B cell (primary cell): Measurements from ENCODE around the gene NAALADL1. TPM values are rescaled to one million over a fixed set of nuclear protein-coding genes. Genes with fewer than 3 reads are reported as not detected.

ENCODE experiments used
- ATAC-seq: fragments of 200-7000 bp; cut with Tn5 transposase; one replicate; pipeline ENCODE4 v1.10.0; 2021; ENCODE audit warnings: low read depth, mild to moderate bottlenecking, moderate number of reproducible peaks, moderate library complexity
- CTCF ChIA-PET: fragments of 350-600 bp; sonication (Branson Sonifier 250); formaldehyde crosslinking; loops from one replicate; lab custom pipeline; 2021; ENCODE audit warnings: antibody characterized with exemption, inconsistent platforms; lab: Charles Lee
- POLR2A ChIA-PET: fragments of 350-600 bp; sonication (Branson Sonifier 250); formaldehyde crosslinking; loops from one replicate; lab custom pipeline; 2021; ENCODE audit warnings: antibody characterized with exemption; lab: Charles Lee
- DNase-seq: peaks from one replicate; pipeline ENCODE4 v3.0.0; 2013
- H2AFZ ChIP-seq: 2 replicates; pipeline ENCODE4 v1.6.1; 2012; ENCODE audit warnings: mild to moderate bottlenecking, low read depth, low read length; ENCODE audit not compliant: insufficient read depth, poor library complexity, severe bottlenecking
- H3K27ac ChIP-seq, 2 donors: 1 replicate in 1 of 2; 2 replicates in 1 of 2; pipeline ENCODE4 v1.5.1; 2012 to 2013; ENCODE audit warnings: low read length in 2 of 2, mild to moderate bottlenecking in 2 of 2, moderate library complexity in 1 of 2
- H3K27me3 ChIP-seq, 4 experiments: fragments of 200-600 bp in 1 of 4; sonication (generic) in 1 of 4; replicated peaks in 1 of 4; 1 replicate in 2 of 4; 2 replicates in 2 of 4; pipeline versions ENCODE4 v1.6.1 to v1.7.0; 2013 to 2016; ENCODE audit warnings: low read length in 3 of 4, mild to moderate bottlenecking in 2 of 4, mixed read lengths in 1 of 4, moderate library complexity in 1 of 4; ENCODE audit not compliant: insufficient read depth in 4 of 4, control insufficient read depth in 3 of 4; ENCODE audit errors: control extremely low read depth in 1 of 4
- H3K36me3 ChIP-seq, 2 experiments: replicated peaks in 1 of 2; 1 replicate in 1 of 2; 2 replicates in 1 of 2; pipeline versions ENCODE4 v1.6.1 to v1.7.1; 2013; ENCODE audit warnings: low read length in 1 of 2; ENCODE audit not compliant: insufficient read depth in 2 of 2, control insufficient read depth in 1 of 2; ENCODE audit errors: control extremely low read depth in 1 of 2, extremely low read depth in 1 of 2
- H3K4me1 ChIP-seq, 2 donors: fragments of 200-600 bp in 1 of 2; sonication (generic) in 1 of 2; 1 replicate in 1 of 2; 2 replicates in 1 of 2; pipeline versions ENCODE4 v1.5.1 to v1.6.1; 2013 to 2017; ENCODE audit warnings: low read length in 2 of 2; ENCODE audit not compliant: control insufficient read depth in 2 of 2, insufficient read depth in 2 of 2
- H3K4me2 ChIP-seq: replicated peaks from 2 replicates; pipeline ENCODE3; 2012; ENCODE audit warnings: mild to moderate bottlenecking, low read depth, low read length; ENCODE audit not compliant: poor library complexity, severe bottlenecking
- H3K4me3 ChIP-seq, 5 experiments: fragments of 200-600 bp in 1 of 5; sonication (generic) in 1 of 5; 1 replicate in 3 of 5; 2 replicates in 2 of 5; pipeline versions ENCODE4 v1.5.1 to v1.7.0; 2011 to 2016; ENCODE audit warnings: low read length in 4 of 5, mild to moderate bottlenecking in 4 of 5, low read depth in 2 of 5, control low read depth in 1 of 5, moderate library complexity in 1 of 5; ENCODE audit not compliant: insufficient read depth in 1 of 5; ENCODE audit errors: control extremely low read depth in 1 of 5, extremely low read depth in 1 of 5
- H3K79me2 ChIP-seq: fragments of 200-600 bp; sonication (generic); one replicate; pipeline ENCODE4 v1.6.0; 2016; ENCODE audit warnings: low read length; ENCODE audit not compliant: control insufficient read depth, insufficient read depth
- H3K9ac ChIP-seq: fragments of 200-600 bp; sonication (generic); 2 replicates; pipeline ENCODE4 v1.6.1; 2017; ENCODE audit warnings: mild to moderate bottlenecking, low read length, moderate library complexity
- H3K9me3 ChIP-seq, 3 donors: one replicate each; pipeline versions ENCODE4 v1.6.1 to v1.7.1; 2013; ENCODE audit warnings: low read length in 2 of 3; ENCODE audit not compliant: control insufficient read depth in 2 of 3, insufficient read depth in 1 of 3; ENCODE audit errors: control extremely low read depth in 1 of 3
- H4K20me1 ChIP-seq: 2 replicates; pipeline ENCODE4 v1.6.0; 2012; ENCODE audit warnings: mild to moderate bottlenecking, low read length; ENCODE audit not compliant: insufficient read depth, control insufficient read depth, poor library complexity, severe bottlenecking
- H3K27ac Mint-ChIP-seq: one replicate; pipeline ENCODE4 v1.8.0; 2021; ENCODE audit warnings: mixed read lengths
- H3K27me3 Mint-ChIP-seq: one replicate; pipeline ENCODE4 v1.8.0; 2021; ENCODE audit warnings: mixed read lengths
- H3K4me1 Mint-ChIP-seq: one replicate; pipeline ENCODE4 v1.8.0; 2021; ENCODE audit warnings: mixed read lengths
- H3K4me3 Mint-ChIP-seq: one replicate; pipeline ENCODE4 v1.8.0; 2021; ENCODE audit warnings: mixed read lengths
- H3K9me3 Mint-ChIP-seq: one replicate; pipeline ENCODE4 v1.8.0; 2022; ENCODE audit warnings: mixed read lengths; ENCODE audit not compliant: insufficient read depth
- CTCF ChIP-seq: fragments of 200-600 bp; IDR thresholded peaks from one replicate; pipeline ENCODE4 v1.8.0; 2022; ENCODE audit warnings: antibody characterized with exemption, mild to moderate bottlenecking
- EZH2 ChIP-seq: IDR thresholded peaks from 2 replicates; pipeline ENCODE4 v1.6.1; 2012; ENCODE audit warnings: borderline replicate concordance, low read depth, mild to moderate bottlenecking, moderate library complexity, low read length; ENCODE audit not compliant: insufficient read depth, poor library complexity, severe bottlenecking
- WGBS: methylation state at CpG from one replicate; pipeline ENCODE4 v1.1.5; 2013; ENCODE audit warnings: missing lambda C conversion rate; ENCODE audit not compliant: insufficient coverage; 5-methylcytosine and 5-hydroxymethylcytosine counted together
- intact Hi-C: fragments of 100-400 bp; cut with micrococcal nuclease; formaldehyde crosslinking; loops from one replicate; pipeline ENCODE4 v1.10.0; 2022
- polyA plus RNA-seq: library from polyadenylated mRNA; depleted of rRNA; stranded (reverse); fragments of >200 nt; gene quantifications from 2 replicates; pipeline ENCODE4 v1.2.3, GENCODE V29; 2012
- total RNA-seq, 2 donors: library from RNA; stranded (reverse); fragments of 120-200 nt in 1 of 2; gene quantifications; 1 replicate in 1 of 2; 2 replicates in 1 of 2; pipeline versions ENCODE4 v1.2.3 to v1.2.4, GENCODE V29; 2013 to 2022

NAALADL1 gene
- total and polyA plus RNA-seq, 2 donors (not counting 1 experiment from before 2014, with no cell fraction given), result 23.0 to 40.2 TPM

- H2AFZ ChIP-seq, result no peak overlapping the region
- H3K27ac ChIP-seq, result no peak overlapping the region
- DNase-seq (no peak), ATAC-seq (no peak)
- no peaks in the 10 kb centered on the region for H3K27me3 ChIP-seq
- no peaks in the 10 kb centered on the region for H3K36me3 ChIP-seq
- no peak overlapping the region for H3K4me3 ChIP-seq
- no peak overlapping the region for H3K4me3 Mint-ChIP-seq
- H4K20me1 ChIP-seq, result no peaks in the 10 kb centered on the region
- ChIA-PET CTCF (no interaction called here), POLR2A (no interaction called here)
- no peak overlapping the region for H3K27ac Mint-ChIP-seq
- no peaks in the 10 kb centered on the region for H3K9me3 ChIP-seq
- no peak overlapping the region for H3K4me2 ChIP-seq
- no peaks in the 10 kb centered on the region for H3K9me3 Mint-ChIP-seq
- no peak for TF ChIP-seq CTCF
- TF ChIP-seq EZH2, result no peak
- 100% methylated on average over 1 of the region's 1 CpG for WGBS
- H3K27me3 Mint-ChIP-seq, result no peaks in the 10 kb centered on the region
- intact Hi-C loops, result no loop called here
- H3K4me1 Mint-ChIP-seq, result peaks cover 4% of the 10 kb centered on the region
- peaks cover 0 to 11% of the 10 kb centered on the region in 2 donors for H3K4me1 ChIP-seq
- no peaks in the 10 kb centered on the region for H3K79me2 ChIP-seq
- H3K9ac ChIP-seq, result no peak overlapping the region
Observed at GRCh38 chr11:65072631-65072966, 14.2 kb upstream of the NAALADL1 start.

- no peak overlapping the region for H3K4me2 ChIP-seq
- no peak overlapping the region for H3K27ac Mint-ChIP-seq
- peaks cover 4% of the 10 kb centered on the region for H3K4me1 Mint-ChIP-seq
- H3K4me3 ChIP-seq, result no peak overlapping the region
- H3K4me3 Mint-ChIP-seq, result no peak overlapping the region
- peak overlapping the region; percentile 21 for H2AFZ ChIP-seq
- no peak for DNase-seq
- TF ChIP-seq CTCF, result no peak
- TF ChIP-seq EZH2, result no peak
- no peaks in the 10 kb centered on the region for H3K9me3 ChIP-seq
- H3K9ac ChIP-seq, result no peak overlapping the region
- intact Hi-C loops, result no loop called here
- no peaks in the 10 kb centered on the region for H3K27me3 ChIP-seq
- no peak overlapping the region for H3K27ac ChIP-seq
- WGBS, result 88% methylated on average over 2 of the region's 4 CpGs
- no peaks in the 10 kb centered on the region for H3K36me3 ChIP-seq
- H4K20me1 ChIP-seq, result no peaks in the 10 kb centered on the region
- H3K9me3 Mint-ChIP-seq, result no peaks in the 10 kb centered on the region
- CTCF ChIA-PET, result interaction anchor here (0.6 kb wide), 1 partner anchor 203 kb away, joined by 3 read pairs; no protein-coding TSS in a partner anchor
- H3K79me2 ChIP-seq, result no peaks in the 10 kb centered on the region
- POLR2A ChIA-PET, result no interaction called here
- ATAC-seq, result no peak
- H3K27me3 Mint-ChIP-seq, result no peaks in the 10 kb centered on the region
- H3K4me1 ChIP-seq, result peaks cover 0 to 11% of the 10 kb centered on the region in 2 donors
Observed at GRCh38 chr11:65071907-65072630, 13.7 kb upstream of the NAALADL1 start.
